ENCODE results near the gene GPNMB. TPM values are rescaled to one million over a fixed set of nuclear protein-coding genes. Genes with fewer than 3 reads are reported as not detected.
A peak's percentile ranks its signal among the peaks of the same experiment; 100 is the strongest.

Gene GPNMB
- total RNA-seq, 3 donors from 2014 or later = 0.26 to 0.94 (median 0.71) TPM

- Mint-ChIP-seq H3K27me3 (ENCODE audit: low read depth) (no peaks in the 10 kb centered on the region), H3K4me3 (no peak overlapping the region), H3K9me3 (no peaks in the 10 kb centered on the region), H3K4me1 (ENCODE audit: low read depth) (peaks cover 9% of the 10 kb centered on the region), H3K36me3 (ENCODE audit: insufficient read depth) (no peaks in the 10 kb centered on the region)
- ATAC-seq (no peak), DNase-seq (no peak)
Measured at GRCh38 chr7:23268746-23269145, 22.2 kb downstream of the GPNMB start.

- Mint-ChIP-seq H3K4me3 (no peak overlapping the region), H3K27me3 (ENCODE audit: low read depth) (no peaks in the 10 kb centered on the region), H3K4me1 (ENCODE audit: low read depth) (peaks cover 9% of the 10 kb centered on the region), H3K36me3 (ENCODE audit: insufficient read depth) (no peaks in the 10 kb centered on the region), H3K9me3 (no peaks in the 10 kb centered on the region)
- DNase-seq (no peak), ATAC-seq (no peak)
Measured at GRCh38 chr7:23272275-23272674, 25.7 kb downstream of the GPNMB start.

- no peaks in the 10 kb centered on the region for H3K9me3 Mint-ChIP-seq
- peak overlapping the region; percentile 66 for H3K4me3 Mint-ChIP-seq
- no peaks in the 10 kb centered on the region for H3K36me3 Mint-ChIP-seq (ENCODE audit: insufficient read depth)
- peaks cover 9% of the 10 kb centered on the region for H3K4me1 Mint-ChIP-seq (ENCODE audit: low read depth)
- H3K27me3 Mint-ChIP-seq (ENCODE audit: low read depth) = no peaks in the 10 kb centered on the region
- ATAC-seq = peak; percentile 98 to 99
- DNase-seq = peak; percentile 92
Measured at GRCh38 chr7:23273141-23273599, 26.6 kb downstream of the GPNMB start.

- peaks cover 9% of the 10 kb centered on the region for H3K4me1 Mint-ChIP-seq (ENCODE audit: low read depth)
- no peaks in the 10 kb centered on the region for H3K27me3 Mint-ChIP-seq (ENCODE audit: low read depth)
- no peak for ATAC-seq
- no peak overlapping the region for H3K4me3 Mint-ChIP-seq
- no peak for DNase-seq
- H3K9me3 Mint-ChIP-seq = no peaks in the 10 kb centered on the region
- H3K36me3 Mint-ChIP-seq (ENCODE audit: insufficient read depth) = no peaks in the 10 kb centered on the region
Measured at GRCh38 chr7:23275912-23276311, 29.3 kb downstream of the GPNMB start.

- DNase-seq = no peak
- H3K9me3 Mint-ChIP-seq = no peaks in the 10 kb centered on the region
- H3K27me3 Mint-ChIP-seq (ENCODE audit: low read depth) = no peaks in the 10 kb centered on the region
Measured at GRCh38 chr7:23276376-23276775, 29.8 kb downstream of the GPNMB start.

GRCh38 chr7:23276947-23277346 is 30.4 kb downstream of the GPNMB start:
- DNase-seq = no peak
- Mint-ChIP-seq H3K9me3 (no peaks in the 10 kb centered on the region), H3K4me3 (no peak overlapping the region), H3K36me3 (ENCODE audit: insufficient read depth) (no peaks in the 10 kb centered on the region), H3K4me1 (ENCODE audit: low read depth) (peaks cover 9% of the 10 kb centered on the region), H3K27me3 (ENCODE audit: low read depth) (no peaks in the 10 kb centered on the region)
- no peak for ATAC-seq

More at GRCh38 chr7:23276376-23276775, 29.8 kb downstream of the GPNMB start:
- ATAC-seq = no peak
- peaks cover 9% of the 10 kb centered on the region for H3K4me1 Mint-ChIP-seq (ENCODE audit: low read depth)
- H3K36me3 Mint-ChIP-seq (ENCODE audit: insufficient read depth) = no peaks in the 10 kb centered on the region
- no peak overlapping the region for H3K4me3 Mint-ChIP-seq

GRCh38 chr7:23277359-23277989 is 30.9 kb downstream of the GPNMB start:
- Mint-ChIP-seq H3K36me3 (ENCODE audit: insufficient read depth) (no peaks in the 10 kb centered on the region), H3K9me3 (no peaks in the 10 kb centered on the region), H3K27me3 (ENCODE audit: low read depth) (no peaks in the 10 kb centered on the region), H3K4me3 (no peak overlapping the region), H3K4me1 (ENCODE audit: low read depth) (peaks cover 9% of the 10 kb centered on the region)
- DNase-seq (no peak), ATAC-seq (peak in 1 of 2 donors; percentile 55)

GRCh38 chr7:23279819-23280525 is 33.4 kb downstream of the GPNMB start:
- no peak overlapping the region for H3K4me3 Mint-ChIP-seq
- no peaks in the 10 kb centered on the region for H3K4me1 Mint-ChIP-seq (ENCODE audit: low read depth)
- ATAC-seq (no peak), DNase-seq (no peak)
- H3K9me3 Mint-ChIP-seq = no peaks in the 10 kb centered on the region
- no peaks in the 10 kb centered on the region for H3K27me3 Mint-ChIP-seq (ENCODE audit: low read depth)
- no peaks in the 10 kb centered on the region for H3K36me3 Mint-ChIP-seq (ENCODE audit: insufficient read depth)

GRCh38 chr7:23283086-23283485 is 36.5 kb downstream of the GPNMB start:
- H3K4me3 Mint-ChIP-seq = no peak overlapping the region
- no peaks in the 10 kb centered on the region for H3K27me3 Mint-ChIP-seq (ENCODE audit: low read depth)
- ATAC-seq = no peak
- no peaks in the 10 kb centered on the region for H3K9me3 Mint-ChIP-seq
- H3K4me1 Mint-ChIP-seq (ENCODE audit: low read depth) = peaks cover 5% of the 10 kb centered on the region
- DNase-seq = no peak
- no peaks in the 10 kb centered on the region for H3K36me3 Mint-ChIP-seq (ENCODE audit: insufficient read depth)

- DNase-seq (no peak), ATAC-seq (no peak)
- Mint-ChIP-seq H3K36me3 (ENCODE audit: insufficient read depth) (no peaks in the 10 kb centered on the region), H3K4me1 (ENCODE audit: low read depth) (peaks cover 5% of the 10 kb centered on the region), H3K9me3 (no peaks in the 10 kb centered on the region), H3K4me3 (no peak overlapping the region), H3K27me3 (ENCODE audit: low read depth) (no peaks in the 10 kb centered on the region)
Measured at GRCh38 chr7:23284871-23285270, 38.3 kb downstream of the GPNMB start.

GRCh38 chr7:23285657-23286646 is 39.4 kb downstream of the GPNMB start:
- Mint-ChIP-seq H3K27me3 (ENCODE audit: low read depth) (no peaks in the 10 kb centered on the region), H3K4me3 (no peak overlapping the region), H3K36me3 (ENCODE audit: insufficient read depth) (no peaks in the 10 kb centered on the region), H3K4me1 (ENCODE audit: low read depth) (peaks cover 5% of the 10 kb centered on the region), H3K9me3 (no peaks in the 10 kb centered on the region)
- ATAC-seq (no peak), DNase-seq (no peak)

- no peaks in the 10 kb centered on the region for H3K9me3 Mint-ChIP-seq
- peaks cover 5% of the 10 kb centered on the region for H3K4me1 Mint-ChIP-seq (ENCODE audit: low read depth)
- H3K4me3 Mint-ChIP-seq = no peak overlapping the region
- no peaks in the 10 kb centered on the region for H3K27me3 Mint-ChIP-seq (ENCODE audit: low read depth)
- DNase-seq (no peak), ATAC-seq (no peak)
- no peaks in the 10 kb centered on the region for H3K36me3 Mint-ChIP-seq (ENCODE audit: insufficient read depth)
Measured at GRCh38 chr7:23287612-23288011, 41.0 kb downstream of the GPNMB start.

GRCh38 chr7:23290993-23291392 is 44.4 kb downstream of the GPNMB start:
- H3K4me3 Mint-ChIP-seq = no peak overlapping the region
- H3K36me3 Mint-ChIP-seq (ENCODE audit: insufficient read depth) = no peaks in the 10 kb centered on the region
- no peaks in the 10 kb centered on the region for H3K27me3 Mint-ChIP-seq (ENCODE audit: low read depth)
- no peak for ATAC-seq
- peaks cover 5% of the 10 kb centered on the region for H3K4me1 Mint-ChIP-seq (ENCODE audit: low read depth)
- no peak for DNase-seq
- no peaks in the 10 kb centered on the region for H3K9me3 Mint-ChIP-seq

- Mint-ChIP-seq H3K27me3 (ENCODE audit: low read depth) (no peaks in the 10 kb centered on the region), H3K9me3 (no peaks in the 10 kb centered on the region), H3K36me3 (ENCODE audit: insufficient read depth) (no peaks in the 10 kb centered on the region), H3K4me3 (no peak overlapping the region), H3K4me1 (ENCODE audit: low read depth) (peaks cover 5% of the 10 kb centered on the region)
- ATAC-seq = no peak
- DNase-seq = no peak
Measured at GRCh38 chr7:23291957-23292560, 45.5 kb downstream of the GPNMB start.

All from activated T-cell treated with anti-CD3 and anti-CD28 coated beads, Interleukin-2, amount 50 U/mL, for 4 hours (primary cell).